Fibroblast of the aortic adventitia (primary cell): ENCODE results near the gene PRR36. TPM values are rescaled to one million over a fixed set of nuclear protein-coding genes. Genes with fewer than 3 reads are reported as not detected.
A peak's percentile ranks its signal among the peaks of the same experiment; 100 is the strongest.

Experiments
- DNase-seq: peaks from one replicate; pipeline ENCODE4 v3.0.0-alpha.2; 2010; ENCODE audit warnings: low read depth
- H3K4me3 ChIP-seq: 2 replicates; pipeline ENCODE4 v1.5.1; 2011; ENCODE audit warnings: low read depth, mild to moderate bottlenecking, control low read depth, low read length, moderate library complexity
- total RNA-seq: library from RNA; depleted of rRNA; stranded (reverse); fragments of >200 nt; gene quantifications from 2 replicates; pipeline ENCODE4 v1.2.3, GENCODE V29; 2012; ENCODE audit warnings: low replicate concordance
- TF ChIP-seq, protein P1 (sequence below): IDR thresholded peaks from 2 replicates; pipeline ENCODE4 v1.5.1; 2011; ENCODE audit warnings: mild to moderate bottlenecking, low read length, control low read depth, inconsistent platforms; ENCODE audit not compliant: insufficient read depth

Gene PRR36
- 0.09 and 0.90 TPM in 2 replicates for total RNA-seq

DNA sequence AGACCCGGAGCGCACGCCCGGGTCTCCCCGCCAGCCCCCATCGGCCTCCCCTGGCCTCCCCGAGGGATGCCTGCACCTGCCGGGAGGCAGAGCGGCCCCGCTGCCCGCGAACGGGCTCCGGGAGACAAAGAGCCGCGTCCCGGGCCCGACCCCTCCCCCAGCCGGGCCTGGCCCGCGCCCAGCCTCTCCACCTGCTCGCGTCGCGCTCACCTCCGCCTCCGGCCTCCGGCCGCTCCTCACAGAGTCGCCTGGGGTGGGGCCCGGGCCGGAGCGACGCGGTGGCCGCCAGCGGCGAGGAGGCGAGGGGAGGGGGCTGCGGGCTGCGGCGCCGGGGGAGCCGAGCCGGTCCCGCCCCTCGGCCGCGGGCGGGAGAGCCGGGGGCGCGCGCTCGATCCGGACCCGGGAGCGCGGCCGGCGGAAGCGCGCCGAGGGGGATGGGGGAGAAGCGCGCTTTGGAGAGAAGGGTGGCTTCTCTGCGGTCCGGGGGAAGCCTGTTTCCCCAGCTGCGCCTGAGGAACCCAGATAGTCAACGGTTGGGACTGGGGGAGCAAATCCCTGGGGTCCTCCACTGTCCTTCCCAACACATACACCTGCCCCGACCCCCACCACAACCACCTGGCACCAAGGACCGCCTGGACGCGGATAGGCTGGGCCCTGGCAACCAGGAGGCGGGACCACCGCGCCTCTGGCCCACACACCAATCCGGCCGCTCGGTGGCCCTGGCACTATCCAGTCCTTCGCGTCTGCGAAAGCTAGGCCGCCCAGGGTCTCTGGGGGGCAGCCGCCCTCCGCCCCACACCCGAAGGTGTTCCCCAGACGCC, at the start of gene PRR36:
Gene PRR36 (minus strand): TSS at position 315 of the 821 bp plus-strand sequence. CDS start 701 bp downstream, outside the sequence.
- TF ChIP-seq, protein P1, sequence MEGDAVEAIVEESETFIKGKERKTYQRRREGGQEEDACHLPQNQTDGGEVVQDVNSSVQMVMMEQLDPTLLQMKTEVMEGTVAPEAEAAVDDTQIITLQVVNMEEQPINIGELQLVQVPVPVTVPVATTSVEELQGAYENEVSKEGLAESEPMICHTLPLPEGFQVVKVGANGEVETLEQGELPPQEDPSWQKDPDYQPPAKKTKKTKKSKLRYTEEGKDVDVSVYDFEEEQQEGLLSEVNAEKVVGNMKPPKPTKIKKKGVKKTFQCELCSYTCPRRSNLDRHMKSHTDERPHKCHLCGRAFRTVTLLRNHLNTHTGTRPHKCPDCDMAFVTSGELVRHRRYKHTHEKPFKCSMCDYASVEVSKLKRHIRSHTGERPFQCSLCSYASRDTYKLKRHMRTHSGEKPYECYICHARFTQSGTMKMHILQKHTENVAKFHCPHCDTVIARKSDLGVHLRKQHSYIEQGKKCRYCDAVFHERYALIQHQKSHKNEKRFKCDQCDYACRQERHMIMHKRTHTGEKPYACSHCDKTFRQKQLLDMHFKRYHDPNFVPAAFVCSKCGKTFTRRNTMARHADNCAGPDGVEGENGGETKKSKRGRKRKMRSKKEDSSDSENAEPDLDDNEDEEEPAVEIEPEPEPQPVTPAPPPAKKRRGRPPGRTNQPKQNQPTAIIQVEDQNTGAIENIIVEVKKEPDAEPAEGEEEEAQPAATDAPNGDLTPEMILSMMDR, result no peak
- H3K4me3 ChIP-seq, result no peak within 1 kb of the TSS
- DNase-seq, result no peak

DNA sequence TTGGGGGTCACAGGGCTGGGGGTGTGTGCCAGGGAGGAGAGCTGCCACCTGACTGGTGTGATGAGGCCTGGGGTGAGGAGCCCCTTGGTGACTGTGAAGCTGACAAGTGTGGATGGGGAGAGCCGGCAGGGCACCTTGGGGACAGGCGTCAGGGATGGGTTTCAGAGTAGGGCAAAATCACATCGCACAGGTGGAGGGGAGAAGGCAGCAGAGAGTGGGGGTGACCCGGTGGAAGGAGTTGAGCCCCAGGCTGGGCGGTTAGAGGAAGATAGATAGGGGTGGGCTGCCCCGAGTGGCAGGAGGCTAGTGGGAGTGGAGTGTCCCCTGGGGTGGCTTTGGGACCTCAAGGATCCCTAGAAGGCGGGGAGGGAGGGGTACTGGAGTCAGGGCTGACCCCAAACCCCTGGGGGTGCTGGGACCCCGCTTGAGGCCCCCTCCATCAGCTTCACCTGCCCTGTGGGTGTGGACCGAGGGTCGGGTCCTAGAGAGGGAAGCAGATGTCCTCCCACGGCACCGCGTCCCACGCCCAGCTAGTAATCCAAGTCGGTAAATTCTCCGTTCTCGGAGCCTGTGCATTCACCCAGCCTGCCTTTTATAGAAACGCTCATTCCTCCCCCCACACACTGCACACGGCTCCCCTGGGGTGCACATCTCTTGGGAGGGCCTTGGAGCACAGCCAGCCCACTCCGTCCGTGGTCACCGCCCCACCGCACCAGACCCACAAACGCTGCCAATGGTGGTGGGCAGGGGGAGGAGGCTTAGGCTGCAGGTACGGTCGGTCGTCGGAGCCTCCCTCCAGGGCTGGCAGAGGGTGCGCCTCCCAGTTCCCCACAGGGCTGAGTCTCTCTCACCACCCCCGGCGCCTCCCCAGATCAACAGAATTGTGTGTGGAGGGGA, 49.4 kb upstream of the PRR36 start:
- no peak for DNase-seq
- H3K4me3 ChIP-seq, result no peak overlapping the region
- TF ChIP-seq, protein P1, result no peak

DNA sequence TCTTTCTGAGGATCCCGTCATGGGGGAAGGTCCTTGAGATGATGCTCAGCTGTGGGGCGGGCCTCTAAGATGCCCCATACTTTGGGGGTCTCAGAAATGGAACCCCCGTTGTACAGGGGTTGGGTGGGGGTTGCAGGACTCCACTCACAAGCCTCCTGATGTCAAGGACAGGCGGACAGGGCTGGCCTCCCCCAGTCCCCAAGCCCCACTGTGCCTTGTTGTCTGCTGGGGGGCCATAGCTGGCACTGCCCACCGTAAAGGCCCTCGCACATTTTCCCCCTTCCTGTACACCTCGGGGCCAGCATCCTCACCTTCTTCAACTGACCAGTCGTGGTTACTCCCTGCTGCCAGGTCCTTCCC, 48.6 kb upstream of the PRR36 start:
- no peak for DNase-seq
- H3K4me3 ChIP-seq, result no peak overlapping the region
- TF ChIP-seq, protein P1, result no peak

DNA sequence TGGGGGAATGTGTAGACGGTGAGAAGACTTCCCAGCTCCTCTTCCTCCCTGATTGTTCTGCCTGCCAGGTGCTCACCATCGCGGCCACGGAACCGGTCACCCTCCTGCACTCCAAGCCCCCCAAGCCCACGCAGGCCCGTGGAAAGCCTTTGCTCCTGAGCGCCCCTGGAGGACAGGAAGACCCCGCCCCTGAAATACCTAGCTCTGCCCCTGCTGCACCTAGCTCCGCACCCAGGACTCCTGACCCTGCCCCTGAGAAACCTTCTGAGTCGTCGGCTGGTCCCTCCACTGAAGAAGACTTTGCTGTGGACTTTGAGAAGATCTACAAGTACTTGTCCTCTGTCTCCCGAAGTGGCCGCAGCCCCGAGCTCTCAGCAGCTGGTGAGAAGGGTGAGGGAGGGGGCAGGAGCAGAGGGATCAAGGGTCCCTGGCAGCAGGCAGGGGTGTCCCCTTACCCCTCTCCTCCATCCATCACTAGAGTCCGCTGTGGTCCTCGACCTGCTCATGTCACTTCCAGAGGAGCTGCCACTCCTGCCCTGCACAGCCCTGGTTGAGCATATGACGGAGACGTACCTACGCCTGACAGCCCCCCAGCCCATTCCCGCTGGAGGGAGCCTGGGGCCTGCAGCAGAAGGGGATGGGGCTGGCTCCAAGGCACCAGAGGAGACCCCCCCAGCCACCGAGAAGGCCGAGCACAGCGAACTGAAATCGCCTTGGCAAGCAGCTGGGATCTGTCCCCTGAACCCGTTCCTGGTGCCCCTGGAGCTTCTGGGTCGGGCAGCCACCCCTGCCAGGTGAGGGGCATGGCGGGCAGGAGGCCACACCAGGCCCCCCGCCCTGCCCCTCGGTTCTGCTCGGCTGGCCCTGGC, 48.0 kb upstream of the PRR36 start:
- H3K4me3 ChIP-seq, result peak overlapping the region; percentile 81
- no peak for DNase-seq
- TF ChIP-seq, protein P1, result no peak

DNA sequence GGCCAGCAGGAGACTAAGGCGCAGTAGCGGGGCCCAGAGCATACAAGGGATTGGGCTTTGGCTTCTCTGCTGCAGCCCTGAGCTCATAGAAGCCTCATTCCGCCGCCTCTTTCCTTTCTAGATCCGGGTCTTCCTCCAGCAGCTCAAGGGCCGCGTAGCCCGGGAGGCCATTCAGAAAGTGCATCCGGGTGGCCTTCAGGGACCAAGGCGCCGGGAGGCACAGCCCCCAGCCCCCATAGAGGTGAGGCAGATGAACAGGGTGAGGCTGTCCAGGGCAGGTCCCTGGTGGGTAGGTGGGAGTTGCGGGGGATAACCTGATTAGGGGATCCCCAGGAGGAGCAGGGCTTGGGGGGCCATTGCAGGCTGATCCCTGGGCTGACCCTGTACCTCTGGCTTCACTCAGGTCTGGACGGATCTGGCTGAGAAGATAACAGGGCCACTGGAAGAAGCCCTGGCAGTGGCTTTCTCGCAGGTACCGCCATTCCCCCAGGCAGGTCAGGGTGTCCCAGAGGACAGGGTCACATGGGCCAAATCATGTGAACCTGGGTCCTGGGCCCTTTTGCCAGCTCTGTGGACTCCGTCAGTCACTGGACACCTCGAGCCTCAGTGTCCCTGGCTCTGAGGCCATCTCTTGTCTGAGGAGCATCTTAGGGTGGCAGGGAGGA, 47.2 kb upstream of the PRR36 start:
- DNase-seq, result no peak
- peak overlapping the region; percentile 81 for H3K4me3 ChIP-seq
- TF ChIP-seq, protein P1, result no peak
